Erythroblast (primary cell): ENCODE data around the gene BUD23.
"Not testable (repeated sequence)": the region's sequence is repeated elsewhere in the genome, so short reads cannot be mapped to it uniquely, and the experiment has no call there.

Experiments used
- GATA1 ChIP-seq: IDR thresholded peaks from 2 replicates; pipeline ENCODE4 v1.6.1; 2011; ENCODE audit warnings: low read depth, mild to moderate bottlenecking, control low read depth, low read length, moderate library complexity
- POLR2A ChIP-seq: IDR thresholded peaks from 2 replicates; pipeline ENCODE4 v1.6.1; 2011; ENCODE audit warnings: mild to moderate bottlenecking, low read length

DNA sequence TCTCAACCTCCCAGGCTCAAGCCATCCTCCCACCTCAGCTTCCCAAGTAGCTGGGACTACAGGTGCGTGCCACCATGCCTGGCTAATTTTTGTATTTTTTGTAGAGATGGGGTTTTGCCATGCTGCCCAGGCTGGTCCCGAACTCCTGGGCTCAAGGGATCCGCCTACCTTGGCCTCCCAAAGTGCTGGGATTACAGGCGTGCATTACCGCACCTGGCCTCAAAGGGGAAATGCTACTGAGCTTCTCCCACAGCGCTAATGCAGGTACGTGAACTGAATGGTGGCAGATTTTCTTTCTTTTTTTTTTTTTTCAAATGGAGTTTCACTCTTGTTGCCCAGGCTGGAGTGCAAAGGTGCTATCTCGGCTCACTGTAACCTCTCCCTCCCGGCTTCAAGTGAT lies 7.3 kb upstream of the BUD23 start:
- not testable (repeated sequence) for TF ChIP-seq POLR2A, GATA1
